Effector CD8-positive, alpha-beta T cell (primary cell): Measurements from ENCODE around the gene TRPC4AP.
A peak's percentile ranks its signal among the peaks of the same experiment; 100 is the strongest.

Source experiments
- DNase-seq: peaks from one replicate; lab custom pipeline; 2025; lab: John Stamatoyannopoulos, UW

Gene TRPC4AP

DNA sequence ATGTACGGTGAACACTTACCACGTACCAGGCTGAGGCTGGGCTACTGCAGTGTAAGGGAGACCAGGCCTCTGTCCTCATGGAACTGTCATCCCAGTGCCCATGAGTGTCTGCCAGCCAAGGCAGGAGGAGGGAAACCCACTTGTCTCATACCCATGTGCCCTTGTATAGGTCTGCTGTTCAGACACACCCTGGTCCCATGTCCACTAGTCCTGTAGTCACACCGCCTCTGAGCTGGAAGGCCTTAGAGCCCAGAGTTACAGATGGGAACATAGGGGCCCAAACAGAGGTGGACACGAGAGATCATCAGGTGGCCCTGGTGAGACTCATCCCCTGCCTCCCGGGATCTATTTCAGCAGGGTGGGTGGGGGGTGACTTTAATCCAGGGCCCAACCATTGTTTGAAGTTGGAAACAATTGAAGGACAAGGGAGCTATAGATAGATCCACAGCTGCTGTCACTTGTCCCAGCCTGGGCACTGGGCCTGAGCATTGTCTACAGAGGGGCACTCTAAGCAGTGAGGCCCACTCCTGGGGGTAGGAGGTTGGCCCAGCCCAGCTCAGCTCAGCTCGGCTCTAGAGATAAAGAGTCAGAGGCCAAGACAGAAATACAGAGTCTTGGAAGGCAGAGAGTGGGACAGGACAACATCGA, 122.3 kb downstream of the TRPC4AP start:
- DNase-seq, result no peak

DNA sequence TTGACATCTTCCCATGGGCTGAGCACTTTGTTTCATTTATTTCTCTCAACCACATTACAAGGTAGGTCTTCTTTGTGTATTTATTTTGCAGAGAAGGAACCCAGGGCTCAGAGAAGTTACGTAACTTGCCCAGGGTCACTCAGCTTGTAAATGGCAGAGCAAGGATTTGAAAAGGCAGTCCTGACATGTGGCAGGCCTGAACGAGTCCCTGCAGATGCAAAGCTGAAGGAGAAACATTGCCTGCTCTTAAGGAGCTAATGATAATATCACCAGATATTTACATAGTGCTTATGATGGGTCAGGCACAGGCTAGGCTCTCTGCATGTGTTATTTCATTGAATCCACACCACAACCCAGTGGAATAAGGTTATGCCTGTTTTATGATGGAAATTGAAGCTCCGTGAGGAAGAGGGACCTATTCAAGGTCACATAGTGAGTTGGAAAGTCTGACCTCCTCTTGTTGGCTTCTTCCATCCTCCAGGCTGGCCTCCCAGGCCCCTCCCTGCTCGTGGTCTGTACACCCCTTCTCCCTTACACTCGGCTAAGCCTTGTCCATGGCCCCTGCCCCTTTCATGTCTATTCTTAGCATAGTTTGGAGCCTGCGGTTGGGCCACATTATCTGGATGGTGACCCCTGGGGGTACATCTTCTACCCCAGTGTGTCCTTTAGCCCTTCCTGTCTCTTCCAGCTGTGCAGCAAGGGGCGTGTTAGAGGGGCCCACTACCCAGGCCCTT, 124.4 kb downstream of the TRPC4AP start:
- no peak for DNase-seq

DNA sequence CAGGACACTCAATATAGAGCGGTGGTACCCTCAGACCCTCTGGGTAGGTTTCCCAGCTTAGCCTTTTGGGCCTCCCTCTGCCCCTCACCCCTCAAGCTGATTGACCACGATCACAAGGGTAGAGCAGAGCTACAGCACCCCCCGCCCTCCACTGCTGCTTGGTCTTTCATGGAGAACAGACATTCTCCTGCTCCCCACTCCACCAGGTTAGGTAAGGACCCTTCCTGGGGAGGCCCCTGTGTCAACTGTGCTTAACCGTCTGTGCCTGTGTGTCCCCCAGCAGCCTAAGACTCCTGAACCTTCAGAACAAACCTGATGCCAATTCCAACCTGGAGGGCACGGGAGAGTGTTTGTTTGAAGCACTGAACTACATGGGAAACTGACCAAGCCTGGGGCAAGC, 125.2 kb downstream of the TRPC4AP start:
- DNase-seq, result no peak

DNA sequence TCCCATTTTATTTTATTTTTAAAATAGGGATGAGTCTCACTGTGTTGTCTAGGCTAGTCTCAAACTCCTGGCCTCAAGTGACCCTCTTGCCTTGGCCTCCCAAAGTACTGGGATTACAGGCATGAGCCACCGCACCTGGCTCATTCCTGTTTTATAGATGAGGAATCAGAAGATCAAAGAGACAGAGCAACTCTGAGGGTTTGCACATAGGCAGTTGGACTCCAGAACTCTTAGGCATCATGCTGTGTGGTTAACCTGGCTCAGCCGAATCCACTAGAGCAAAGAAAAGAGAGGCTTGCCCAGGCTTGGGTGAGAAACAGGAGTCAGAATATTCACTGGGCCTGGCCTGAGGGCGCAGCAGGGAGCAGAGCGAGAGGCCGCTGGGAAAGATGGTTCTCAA, 127.6 kb downstream of the TRPC4AP start:
- DNase-seq, result no peak

DNA sequence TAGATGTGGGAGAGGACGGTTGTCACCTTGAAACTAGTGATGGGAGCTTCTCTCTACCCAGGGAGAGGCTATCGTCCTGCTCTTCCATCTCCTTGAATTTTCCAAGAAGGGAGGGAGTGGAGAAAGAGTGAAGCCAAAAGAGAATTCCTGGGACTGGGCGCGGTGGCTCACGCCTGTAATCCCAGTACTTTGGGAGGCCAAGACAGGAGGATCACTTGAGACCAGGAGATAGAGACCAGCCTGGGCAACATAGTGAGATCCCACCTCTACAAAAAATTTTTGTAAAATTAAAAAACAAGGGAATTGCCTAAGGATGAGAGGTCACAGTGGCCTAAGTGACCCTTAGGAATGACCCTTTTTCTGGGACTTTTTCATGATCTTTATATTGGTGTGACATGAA, 128.1 kb downstream of the TRPC4AP start:
- no peak for DNase-seq

DNA sequence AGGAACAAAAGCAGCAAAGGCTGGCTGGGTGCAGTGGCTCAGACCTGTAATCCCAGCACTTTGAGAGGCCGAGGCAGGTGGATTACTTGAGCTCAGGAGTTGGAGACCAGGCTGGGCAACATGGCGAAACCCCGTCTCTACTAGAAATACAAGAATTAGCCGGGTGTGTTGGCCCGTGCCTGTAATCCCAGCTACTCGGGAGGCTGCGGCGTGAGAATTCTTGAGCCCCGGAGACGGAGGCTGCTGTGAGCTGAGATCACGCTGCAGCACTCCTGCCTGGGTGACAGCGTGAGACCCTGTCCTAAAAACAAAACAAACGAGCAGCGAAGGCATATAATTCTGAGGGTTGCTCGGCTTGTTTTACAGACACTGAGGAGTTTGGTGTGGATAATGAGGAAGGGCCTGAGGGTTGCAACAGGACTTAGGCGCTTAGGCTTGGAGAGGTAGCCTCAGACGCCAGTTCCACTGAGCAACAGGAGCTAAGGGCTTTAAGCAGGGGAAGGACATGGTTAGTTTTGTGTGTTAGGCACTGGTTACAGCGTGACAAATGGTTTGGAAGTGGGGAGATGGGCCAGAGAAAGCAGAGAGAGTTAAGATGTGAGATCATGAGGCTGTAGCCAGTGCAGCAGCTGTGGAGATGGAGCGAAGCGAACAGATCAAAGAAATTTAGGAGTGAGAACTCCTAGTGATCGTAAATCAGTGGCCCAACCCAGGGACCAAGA, 135.7 kb downstream of the TRPC4AP start:
- DNase-seq, result no peak

DNA sequence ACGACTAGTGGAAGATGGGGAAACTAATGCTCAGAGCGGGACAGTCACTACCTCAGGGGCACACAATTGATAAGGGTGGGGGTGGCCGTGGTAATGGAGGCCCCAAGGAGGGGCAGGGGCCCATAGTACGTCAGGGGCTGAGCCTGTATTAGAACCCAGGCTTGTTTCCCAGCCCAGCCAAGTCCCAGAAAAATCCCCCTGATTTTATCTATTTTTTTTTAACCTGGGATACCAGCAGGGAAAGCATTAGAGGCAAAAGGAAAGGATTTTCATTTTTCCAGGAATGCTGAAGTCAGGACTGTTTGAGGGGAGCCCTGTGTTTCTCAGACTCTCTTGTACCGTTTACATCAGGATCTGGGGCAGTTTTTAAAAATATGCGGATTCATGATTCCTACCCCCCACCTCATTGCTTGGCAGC, 136.6 kb downstream of the TRPC4AP start:
- DNase-seq, result no peak

DNA sequence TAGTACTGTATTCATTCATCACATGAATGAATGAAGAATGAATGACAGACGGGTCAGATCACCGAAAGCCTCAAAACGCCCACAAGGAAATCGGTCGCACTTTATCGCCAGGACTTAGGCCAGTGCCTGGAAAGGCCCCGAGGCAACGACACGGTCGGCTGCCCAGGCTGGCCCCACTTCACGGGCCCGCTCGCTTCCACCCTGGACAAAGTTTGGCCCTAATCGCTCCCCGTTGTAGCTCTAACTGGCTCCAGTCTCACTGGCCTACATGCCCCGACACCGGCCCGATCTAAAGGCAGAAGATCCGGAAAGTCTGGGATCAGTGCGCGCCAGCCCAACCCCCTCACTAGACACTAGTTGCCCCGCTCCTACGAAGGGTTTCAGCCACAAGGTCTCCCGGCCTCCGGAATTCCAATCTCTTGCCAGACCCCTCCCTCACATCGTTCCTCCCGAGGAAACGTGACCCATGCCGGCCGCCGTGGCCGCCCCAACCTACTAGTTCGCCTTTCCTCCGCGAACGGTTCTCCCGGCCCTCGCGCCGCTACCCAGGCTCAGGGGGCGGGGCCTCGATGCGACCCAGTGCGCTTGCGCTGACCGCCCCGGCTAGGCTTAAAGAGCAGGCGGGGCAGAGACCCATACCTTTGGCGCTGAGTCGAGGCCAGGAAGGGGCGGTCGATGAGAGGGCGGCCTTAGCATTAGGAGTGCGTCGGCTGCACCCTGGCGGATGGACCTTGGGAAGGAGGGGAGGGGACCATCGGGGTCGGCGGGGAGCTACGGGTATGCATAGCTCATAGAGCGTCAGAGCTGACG, 137.2 kb downstream of the TRPC4AP start, which contains the start of the genes GSS and MYH7B:
Gene GSS (minus strand): TSS at position 576 of the 810 bp plus-strand sequence. CDS start 3,954 bp downstream, outside the sequence.
Gene MYH7B (plus strand): TSS at position 638 of the 810 bp plus-strand sequence. CDS start 22,138 bp downstream, outside the sequence.
- DNase-seq, result peak; percentile 95

DNA sequence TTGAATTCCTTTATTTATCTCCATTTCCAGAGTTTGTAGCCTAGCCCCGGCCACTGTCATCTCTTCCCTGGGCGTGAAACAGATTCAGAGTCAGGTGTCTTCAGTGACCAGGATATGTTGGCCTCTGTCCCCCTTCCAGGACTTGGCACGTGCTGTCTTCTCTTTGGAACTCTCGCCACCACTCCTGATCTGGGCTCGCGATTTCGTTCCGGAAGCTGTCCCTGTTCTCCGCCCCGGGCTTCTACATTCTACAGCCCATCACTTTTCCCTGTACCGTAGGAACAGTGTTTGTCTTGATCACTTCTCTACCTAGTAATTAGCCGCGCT, 137.7 kb downstream of the TRPC4AP start:
- DNase-seq, result no peak

DNA sequence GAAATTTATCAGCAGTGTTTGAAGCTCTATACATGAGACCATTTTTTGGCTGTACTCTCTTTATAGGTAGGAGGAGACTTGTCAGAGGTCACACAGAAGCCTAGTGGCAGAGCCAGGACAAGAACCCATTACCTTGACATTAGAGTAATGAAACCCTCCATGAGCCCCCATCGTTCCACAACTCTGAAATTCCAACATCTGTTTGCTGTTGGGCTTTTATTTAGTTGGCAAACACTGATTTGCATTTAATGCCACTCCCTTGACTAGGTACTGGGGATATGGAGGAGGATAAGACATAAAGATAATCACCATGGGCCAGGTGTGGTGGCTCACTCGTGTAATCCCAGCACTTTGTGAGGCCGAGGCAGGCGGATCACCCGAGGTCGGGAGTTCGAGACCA, 138.6 kb downstream of the TRPC4AP start:
- no peak for DNase-seq

DNA sequence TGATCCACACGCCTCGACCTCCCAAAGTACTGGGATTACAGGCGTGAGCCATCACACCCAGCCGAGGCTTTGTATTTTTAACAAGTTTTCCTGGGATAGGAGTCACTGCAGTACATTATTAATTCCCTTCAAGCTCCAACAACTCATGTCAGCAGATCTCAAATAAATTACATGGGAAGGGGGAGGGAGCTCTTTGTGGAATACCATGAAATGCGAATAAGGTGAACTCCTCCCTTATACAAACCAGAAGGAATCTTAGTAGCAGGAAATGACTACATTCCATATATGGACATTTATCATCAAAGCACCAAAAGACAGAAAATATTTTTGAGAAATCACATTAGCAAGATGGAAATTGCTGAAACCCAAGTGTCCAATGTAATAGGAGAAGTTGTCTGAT, 139.9 kb downstream of the TRPC4AP start:
- DNase-seq, result no peak
